Measurements from ENCODE around the gene TRIM46.
"Not testable (repeated sequence)": the region's sequence is repeated elsewhere in the genome, so short reads cannot be mapped to it uniquely, and the experiment has no call there.

TRIM46 gene

DNA sequence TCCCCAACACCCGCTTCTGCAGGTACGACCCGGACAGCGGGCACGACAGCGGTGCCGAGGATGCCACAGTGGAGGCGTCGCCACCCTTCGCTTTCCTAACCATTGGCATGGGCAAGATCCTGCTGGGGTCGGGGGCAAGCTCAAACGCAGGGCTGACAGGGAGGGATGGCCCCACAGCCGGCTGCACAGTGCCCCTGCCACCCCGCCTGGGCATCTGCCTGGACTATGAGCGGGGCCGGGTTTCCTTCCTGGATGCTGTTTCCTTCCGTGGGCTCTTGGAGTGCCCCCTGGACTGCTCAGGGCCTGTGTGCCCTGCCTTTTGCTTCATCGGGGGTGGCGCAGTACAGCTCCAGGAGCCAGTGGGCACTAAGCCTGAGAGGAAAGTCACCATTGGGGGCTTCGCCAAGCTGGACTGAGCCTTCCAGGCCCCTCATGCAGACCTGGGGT is 10.1 kb downstream of the TRIM46 start:
- no peak for DNase-seq
- in situ Hi-C loops (cut with MboI; ENCODE audit: low pct_unique_long_range_greater_than_20kb, low sequenced_read_pairs): no loop called here

DNA sequence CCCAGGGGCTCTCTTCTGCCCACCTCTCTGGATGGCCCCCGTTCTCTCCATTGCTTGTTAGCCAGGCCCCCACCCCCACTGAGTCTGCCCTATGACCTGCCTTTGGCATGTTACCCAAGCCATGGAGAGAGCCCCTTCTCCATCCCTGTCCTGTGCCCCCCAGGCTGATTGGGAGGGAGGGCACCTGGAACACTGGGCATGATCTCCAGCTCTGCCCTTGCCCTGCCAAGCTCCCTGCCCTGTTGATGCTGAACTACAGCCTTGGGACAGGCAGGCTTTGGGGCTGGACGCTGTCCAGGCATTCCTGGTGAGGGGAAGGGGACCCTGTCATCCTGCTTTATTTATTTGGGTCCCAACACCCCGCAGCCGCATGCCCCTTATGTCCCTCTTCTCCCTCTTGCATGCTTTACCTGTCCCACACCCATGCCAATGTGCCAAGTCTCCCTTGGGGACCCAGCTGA is 10.7 kb downstream of the TRIM46 start:
- DNase-seq: no peak
- in situ Hi-C loops (cut with MboI; ENCODE audit: low pct_unique_long_range_greater_than_20kb, low sequenced_read_pairs): no loop called here

DNA sequence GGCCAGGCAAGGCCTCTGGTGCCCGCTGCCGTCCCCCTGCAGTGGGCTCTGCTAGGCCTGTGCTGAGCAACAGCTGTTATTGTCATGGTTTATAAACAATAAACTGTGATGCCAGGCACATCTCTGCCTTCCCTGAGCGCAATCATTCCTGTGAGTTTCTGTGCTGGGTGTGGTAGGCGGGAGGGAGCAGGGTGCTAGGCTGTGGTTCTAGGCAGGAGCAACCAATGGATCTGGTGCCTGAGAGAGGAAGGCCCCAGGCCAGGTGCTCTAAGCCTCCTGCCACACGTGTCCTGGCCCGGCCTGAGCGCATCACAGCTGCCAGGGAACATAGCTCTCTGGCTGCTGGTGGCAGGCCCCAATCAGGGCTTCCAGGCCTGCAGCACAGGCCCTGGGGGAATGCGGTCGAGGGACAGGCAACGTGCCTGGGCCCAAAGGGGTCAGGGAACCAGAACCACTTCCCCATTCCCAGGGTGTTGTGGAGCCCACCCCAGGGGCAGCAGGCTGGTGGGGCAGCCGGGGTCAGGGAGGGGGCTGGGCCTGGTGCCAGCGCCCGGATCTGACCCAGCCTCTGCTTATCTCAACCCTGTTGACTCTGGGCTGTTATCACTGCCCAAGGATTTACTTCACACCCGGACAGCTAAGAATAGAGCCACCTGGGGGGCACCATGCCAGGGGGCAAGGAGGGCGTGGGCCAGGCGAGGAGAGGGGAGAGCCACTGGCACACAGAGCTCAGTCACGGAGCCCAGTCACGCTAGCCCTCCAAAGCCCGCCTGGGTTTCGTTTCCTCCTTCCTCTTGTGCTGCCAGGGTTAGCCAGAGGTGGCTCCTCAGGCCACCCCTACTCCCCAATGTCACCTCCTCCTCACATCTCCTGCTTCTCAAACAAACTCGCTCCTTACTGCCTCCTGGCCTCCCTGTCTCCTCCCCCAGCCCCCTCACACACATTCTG is 11.5 kb downstream of the TRIM46 start:
- peak; percentile 69 for DNase-seq
- in situ Hi-C loops (cut with MboI; ENCODE audit: low pct_unique_long_range_greater_than_20kb, low sequenced_read_pairs): no loop called here

DNA sequence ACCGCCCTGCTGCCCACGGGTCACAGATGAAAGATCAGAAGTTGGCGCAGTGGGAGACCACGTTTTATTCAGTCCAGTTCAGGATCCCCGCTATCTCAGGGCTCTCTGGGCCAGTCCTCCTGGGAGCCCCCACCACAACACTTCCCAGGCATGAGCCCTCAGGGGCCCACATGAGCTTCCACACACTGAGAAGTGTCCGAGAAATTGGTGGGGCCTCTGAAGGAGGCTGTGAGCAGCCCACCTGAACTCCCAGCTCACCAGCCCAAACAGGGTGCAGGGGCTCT is 12.1 kb downstream of the TRIM46 start:
- no peak for DNase-seq
- in situ Hi-C loops (cut with MboI; ENCODE audit: low pct_unique_long_range_greater_than_20kb, low sequenced_read_pairs): no loop called here

DNA sequence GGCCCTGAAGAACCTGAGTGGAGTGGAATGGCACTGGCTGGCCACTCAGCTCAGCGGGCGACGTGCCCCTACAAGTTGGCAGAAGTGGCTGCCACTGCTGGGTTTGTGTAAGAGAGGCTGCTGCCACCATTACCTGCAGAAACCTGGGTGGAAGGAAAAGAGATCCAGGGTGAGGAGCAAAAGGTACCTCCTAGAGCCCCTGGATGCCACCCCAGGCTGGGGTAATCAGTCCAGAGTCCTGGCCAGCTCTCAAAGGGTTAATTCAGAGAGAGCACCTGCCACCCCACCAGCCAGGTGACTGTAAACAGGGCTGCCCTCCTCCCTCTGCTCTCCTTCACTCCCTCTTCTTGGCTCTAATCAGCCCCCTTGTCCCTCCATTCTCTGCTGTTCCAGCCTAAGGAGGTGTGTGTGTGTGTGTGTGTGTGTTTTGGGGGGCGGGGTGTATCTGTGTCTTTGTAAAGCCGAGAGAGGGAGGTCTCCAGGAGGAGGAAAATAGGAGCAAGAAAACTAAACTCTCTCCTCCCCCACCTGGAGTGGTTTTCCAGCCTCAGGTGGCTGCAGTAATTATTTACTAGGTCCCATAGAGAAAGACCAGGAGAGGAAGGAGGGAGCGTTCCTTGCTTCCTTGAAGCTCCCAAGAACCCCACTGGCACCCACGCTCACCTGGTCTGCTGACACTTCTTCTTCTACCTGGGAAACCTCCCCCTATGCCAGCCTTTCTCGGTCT is 12.6 kb downstream of the TRIM46 start:
- in situ Hi-C loops (cut with MboI; ENCODE audit: low pct_unique_long_range_greater_than_20kb, low sequenced_read_pairs): no loop called here
- DNase-seq: no peak

DNA sequence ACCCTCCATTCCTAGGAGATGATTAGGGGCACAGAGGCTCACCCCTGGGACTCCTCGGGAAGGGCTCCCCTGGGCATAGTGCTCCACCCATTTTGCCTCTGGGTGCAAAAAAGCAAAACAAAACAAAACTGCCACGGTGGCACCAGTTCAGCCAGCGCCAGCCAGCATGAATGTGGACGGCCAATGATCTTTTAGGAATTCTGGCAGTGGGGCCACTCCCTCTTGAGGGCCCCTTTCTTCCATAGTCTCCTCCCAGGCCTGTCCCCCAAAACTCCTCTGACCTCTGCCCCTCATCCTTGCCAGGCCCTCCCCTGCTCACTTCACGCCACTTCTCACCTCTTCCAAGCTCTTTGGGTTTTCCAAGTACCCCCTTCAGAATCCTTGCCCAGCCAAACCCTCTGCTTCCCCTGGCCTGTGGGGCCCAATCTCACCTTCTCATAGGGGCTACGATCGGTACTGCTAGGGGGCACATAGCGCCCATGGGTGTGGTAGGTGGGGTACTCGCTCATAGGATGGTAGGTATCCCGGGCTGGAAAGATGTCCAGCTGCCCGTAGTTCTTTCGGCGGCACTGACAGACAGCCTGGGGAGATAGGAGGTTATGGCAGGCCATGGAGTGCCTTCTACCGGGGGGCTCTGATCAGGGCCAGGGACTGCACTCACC is 13.3 kb downstream of the TRIM46 start:
- no peak for DNase-seq
- in situ Hi-C loops (cut with MboI; ENCODE audit: low pct_unique_long_range_greater_than_20kb, low sequenced_read_pairs): no loop called here

DNA sequence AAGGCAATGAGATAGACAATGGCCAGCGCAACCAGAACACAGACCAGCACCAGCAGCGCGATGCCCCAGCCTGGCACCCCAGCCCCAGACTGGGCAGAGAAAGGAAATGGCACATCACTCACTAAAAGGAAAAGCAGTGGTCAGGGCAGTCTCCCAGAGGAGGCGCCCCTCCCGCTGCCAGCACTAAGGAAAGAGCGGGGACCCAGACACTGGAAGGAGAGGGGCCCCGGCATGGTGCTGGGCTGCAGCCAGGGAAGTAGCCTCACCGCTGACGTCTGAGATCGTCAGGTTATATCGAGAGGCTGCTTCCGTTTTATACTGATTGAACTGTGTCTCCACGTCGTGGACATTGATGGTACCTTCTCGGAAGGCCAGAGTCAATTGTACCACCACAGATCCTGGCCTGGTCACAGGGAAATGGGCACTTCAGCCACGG is 13.8 kb downstream of the TRIM46 start:
- in situ Hi-C loops (cut with MboI; ENCODE audit: low pct_unique_long_range_greater_than_20kb, low sequenced_read_pairs): no loop called here
- DNase-seq: no peak

DNA sequence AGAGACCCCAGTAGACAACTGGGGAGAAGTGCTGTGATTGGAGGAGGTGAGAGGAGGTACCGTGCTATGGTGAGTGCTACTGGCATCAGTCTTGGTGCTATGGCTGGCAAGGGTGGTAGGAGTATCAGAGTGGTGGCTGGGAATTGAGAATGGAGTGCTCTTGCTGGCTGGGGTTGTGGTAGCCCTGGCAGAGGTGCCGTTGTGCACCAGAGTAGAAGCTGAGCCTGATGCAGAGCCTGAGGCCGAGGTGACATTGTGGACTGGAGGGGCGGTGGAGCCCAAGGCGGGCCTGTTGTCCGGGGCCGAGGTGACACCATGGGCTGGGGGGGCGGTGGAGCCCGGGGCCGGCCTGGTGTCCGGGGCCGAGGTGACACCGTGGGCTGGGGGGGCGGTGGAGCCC is 14.6 kb downstream of the TRIM46 start:
- in situ Hi-C loops (cut with MboI; ENCODE audit: low pct_unique_long_range_greater_than_20kb, low sequenced_read_pairs): no loop called here
- DNase-seq: no peak

DNA sequence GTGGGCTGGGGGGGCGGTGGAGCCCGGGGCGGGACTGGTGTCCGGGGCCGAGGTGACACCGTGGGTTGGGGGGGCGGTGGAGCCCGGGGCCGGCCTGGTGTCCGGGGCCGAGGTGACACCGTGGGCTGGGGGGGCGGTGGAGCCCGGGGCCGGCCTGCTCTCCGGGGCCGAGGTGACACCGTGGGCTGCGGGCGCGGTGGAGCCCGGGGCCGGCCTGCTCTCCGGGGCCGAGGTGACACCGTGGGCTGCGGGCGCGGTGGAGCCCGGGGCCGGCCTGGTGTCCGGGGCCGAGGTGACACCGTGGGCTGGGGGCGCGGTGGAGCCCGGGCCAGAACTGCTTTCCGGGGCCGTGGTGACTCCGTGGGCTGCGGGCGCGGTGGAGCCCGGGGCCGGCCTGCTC is 16.3 kb downstream of the TRIM46 start:
- in situ Hi-C loops (cut with MboI; ENCODE audit: low pct_unique_long_range_greater_than_20kb, low sequenced_read_pairs); DNase-seq: not testable (repeated sequence)

DNA sequence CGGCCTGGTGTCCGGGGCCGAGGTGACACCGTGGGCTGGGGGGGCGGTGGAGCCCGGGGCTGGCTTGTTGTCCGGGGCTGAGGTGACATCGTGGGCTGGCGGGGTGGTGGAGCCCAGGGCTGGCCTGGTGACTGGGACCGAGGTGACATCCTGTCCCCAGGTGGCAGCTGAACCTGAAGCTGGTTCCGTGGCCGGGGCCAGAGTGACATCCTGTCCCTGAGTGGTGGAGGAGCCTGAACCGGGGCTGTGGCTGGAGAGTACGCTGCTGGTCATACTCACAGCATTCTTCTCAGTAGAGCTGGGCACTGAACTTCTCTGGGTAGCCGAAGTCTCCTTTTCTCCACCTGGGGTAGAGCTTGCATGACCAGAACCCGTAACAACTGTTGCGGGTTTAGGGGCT is 18.3 kb downstream of the TRIM46 start:
- in situ Hi-C loops (cut with MboI; ENCODE audit: low pct_unique_long_range_greater_than_20kb, low sequenced_read_pairs): no loop called here
- DNase-seq: no peak

DNA sequence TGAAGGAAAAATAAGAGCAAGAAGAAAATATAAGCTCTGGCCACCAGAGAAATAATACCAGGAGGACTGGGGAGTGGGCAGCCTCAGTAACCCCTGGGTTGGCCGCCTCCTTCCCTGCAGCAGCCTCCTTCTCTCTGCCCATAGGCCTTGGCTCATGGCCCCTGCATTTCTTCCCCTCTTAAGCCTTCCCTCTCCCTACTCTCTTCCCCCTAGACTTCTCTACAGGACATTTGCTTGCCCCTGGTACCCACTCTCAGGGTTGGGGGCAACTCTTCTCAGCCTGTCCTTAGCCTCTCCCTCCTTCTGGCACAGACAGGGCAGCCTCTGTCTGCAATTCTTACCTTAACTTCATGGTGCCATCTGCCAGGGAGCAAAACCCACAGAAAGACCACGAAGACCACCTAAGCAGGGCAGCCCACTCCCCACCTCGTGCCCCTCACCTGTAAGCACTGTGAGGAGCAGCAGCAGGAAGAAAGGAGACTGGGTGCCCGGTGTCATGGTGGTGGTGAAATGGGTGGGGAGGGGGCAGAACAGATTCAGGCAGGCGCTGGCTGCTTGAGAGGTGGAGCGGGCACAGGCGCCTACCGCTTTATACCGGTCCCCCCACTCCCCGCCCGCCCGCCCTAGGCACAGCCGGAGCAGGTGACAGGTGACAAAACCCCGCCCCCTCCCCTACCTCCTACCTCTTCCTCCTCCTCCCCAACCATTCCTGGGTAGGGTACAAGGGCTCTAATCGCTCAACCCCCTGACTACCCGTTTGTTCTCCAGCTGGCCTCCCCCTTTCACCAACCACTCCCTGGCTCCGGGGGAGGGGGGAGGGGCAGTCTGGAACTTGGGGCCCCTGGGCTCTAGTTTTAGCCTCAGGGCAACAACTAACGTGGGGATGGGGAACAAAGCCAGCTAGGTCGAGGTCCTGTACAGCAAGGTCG is 19.0 kb downstream of the TRIM46 start:
- DNase-seq: no peak
- in situ Hi-C loops (cut with MboI; ENCODE audit: low pct_unique_long_range_greater_than_20kb, low sequenced_read_pairs): no loop called here

DNA sequence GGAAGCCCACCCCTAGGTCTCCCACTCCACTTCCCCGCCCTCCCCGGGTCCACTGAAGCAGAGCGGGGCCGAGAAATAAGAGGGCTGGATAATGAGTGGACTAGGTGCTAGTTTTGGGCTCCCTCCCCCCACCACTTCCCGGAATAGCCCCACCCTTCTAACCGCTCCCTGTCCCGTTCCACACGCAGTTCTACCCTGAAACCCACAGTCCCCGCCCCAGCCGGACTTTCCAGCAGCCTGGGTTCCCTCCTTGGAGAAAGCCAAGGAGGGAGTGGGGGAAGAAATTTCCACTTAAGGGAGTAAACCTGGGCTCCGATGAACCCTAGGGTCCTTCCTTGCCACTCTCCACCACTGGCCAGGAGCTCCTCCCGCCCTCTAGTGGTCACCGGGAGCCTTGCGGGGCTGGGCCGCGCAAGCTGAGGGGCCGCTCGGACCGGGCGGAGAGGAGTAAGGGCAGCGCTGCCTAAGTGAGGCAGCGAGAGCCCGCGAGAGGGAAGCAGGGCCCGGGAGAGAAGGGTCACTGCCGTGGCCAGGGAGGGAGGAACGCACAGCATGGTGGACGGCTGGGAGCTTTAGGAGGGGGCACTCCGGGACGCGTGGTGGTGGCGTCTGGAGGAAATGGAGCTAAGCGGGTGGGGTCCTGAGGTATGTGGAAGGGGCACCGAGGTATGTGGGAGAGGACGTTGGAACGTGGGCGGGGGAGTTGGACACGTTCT is 19.8 kb downstream of the TRIM46 start:
- in situ Hi-C loops (cut with MboI; ENCODE audit: low pct_unique_long_range_greater_than_20kb, low sequenced_read_pairs): no loop called here

DNA sequence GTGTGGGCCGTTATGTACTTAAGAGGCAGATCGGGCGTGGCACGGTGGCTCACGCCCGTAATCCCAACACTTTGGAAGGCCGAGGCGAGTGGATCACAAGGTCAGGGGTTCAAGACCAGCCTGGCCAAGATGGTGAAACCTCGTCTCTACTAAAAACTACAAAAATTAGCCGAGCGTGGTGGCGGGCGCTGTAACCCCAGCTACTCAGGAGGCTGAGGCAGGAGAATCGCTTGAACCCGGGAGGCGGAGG is 20.3 kb downstream of the TRIM46 start:
- in situ Hi-C loops (cut with MboI; ENCODE audit: low pct_unique_long_range_greater_than_20kb, low sequenced_read_pairs); DNase-seq: not testable (repeated sequence)

More for the DNA sequence above, 19.8 kb downstream of the TRIM46 start:
- peak; percentile 94 for DNase-seq

DNA sequence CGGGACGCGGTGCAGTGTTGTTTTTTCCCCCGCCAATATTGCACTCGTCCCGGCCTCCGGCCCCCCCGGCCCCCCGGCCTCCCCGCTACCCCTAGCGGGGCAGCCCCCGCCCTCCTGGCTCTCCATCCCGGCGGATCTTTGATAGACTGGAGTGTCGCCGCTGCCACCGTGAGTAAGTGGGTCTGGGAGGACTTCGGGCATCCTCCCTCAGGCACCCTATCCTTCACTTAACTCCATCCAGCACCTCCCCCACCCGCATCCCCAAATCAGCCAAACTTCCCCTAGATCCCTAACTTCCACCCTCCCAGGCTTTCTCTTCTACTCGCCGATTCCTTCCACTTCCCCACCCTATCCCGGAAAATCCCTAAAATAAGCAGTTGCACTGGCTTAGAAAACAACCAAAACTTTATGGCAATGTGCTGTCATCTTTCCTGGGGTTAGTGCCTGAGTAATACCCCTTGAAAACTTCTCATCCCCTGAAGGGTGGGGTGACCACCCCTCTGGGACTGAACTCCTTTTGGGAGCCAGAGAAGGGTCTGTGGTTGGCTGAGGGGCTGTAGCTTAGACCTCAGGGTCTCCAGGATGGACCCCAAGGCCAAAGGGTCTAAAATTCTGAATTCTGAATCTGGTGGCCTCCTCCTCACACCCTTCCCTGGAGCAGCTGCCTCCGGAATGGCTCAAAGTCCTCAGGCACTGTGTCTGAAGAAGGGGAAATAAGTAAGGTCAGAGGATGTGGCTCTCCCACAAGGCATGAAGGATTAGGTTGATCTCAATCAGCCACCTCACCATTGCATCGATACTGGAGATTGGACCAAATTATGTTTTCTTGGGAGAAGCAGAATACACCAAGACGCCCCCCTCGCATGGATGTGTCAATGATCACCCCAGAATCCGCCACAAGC is 21.8 kb downstream of the TRIM46 start:
- in situ Hi-C loops (cut with MboI; ENCODE audit: low pct_unique_long_range_greater_than_20kb, low sequenced_read_pairs): no loop called here
- DNase-seq: no peak

DNA sequence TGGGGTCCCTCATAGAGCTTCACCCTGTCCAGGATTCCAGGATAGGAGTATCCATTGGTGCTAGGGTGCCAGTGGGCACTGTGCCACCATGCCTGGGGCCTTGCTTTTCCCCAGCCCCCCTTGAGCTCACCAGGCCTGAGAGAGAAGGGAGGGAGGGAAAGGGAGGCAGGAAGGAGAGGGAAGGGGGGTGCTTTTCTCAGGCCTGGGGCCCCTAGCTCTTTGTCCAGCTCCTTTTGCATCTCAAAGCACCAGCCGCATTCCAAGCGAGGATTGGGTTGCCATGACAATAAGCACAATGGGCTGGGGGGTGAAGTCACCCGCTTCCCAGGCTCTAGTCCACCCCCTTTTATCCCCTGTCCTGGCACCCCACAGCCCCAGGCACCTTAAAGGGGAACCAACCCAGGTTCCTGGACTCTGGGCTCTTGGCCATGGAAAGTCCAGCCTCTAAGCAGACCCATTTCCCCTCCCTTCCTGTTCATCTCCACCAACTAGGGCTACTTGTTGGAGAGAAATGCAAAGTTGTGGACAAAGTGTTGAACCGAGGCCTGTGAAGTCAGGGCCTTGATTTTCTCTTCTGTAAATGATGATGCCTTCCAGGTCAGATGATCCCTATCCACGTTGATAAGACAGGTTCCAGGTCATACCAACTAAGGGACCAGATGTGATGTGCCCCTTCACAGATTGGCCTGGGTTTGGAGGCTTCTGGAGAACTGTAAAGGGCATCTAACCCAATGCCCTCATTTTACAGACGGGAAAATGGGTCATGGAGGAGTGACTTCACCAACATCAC is 22.6 kb downstream of the TRIM46 start:
- in situ Hi-C loops (cut with MboI; ENCODE audit: low pct_unique_long_range_greater_than_20kb, low sequenced_read_pairs): no loop called here
- DNase-seq: no peak

DNA sequence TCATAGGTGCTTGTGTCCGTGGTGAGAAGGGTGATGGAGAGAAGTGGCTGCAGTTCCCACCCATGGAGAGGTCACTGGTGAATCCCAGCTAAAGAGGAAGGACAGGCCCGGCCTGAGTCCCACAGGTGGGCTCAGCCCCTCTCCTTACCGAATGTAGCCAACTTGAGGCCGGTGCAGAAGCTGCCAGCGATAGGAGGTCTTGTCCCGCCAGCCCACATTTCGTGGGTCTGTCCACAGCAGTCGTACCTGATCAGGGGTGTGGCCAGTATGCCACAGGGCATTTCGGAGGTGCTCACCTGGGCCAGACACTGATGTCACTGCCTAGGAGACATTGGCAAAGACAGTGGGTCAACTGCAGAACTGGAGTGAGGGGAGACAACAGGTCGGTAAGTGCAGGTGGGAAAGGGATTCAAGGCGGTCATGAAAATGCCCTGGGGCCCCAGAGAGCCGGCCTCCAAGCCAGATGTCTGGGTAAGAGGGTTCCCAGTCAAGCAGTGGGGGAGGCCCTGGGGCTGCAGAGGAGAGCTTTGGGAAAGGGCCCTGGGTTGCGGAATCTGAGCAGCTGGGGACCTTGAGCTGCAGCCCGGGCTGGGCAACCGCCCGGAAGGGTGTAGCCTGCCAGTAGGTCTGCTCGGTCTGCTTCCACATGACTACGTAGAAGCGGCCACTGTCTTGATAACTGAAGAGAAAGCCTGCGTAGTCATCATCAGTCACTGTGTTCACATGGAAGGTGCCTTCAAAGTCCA is 23.4 kb downstream of the TRIM46 start:
- in situ Hi-C loops (cut with MboI; ENCODE audit: low pct_unique_long_range_greater_than_20kb, low sequenced_read_pairs): no loop called here
- no peak for DNase-seq

Measured in KBM-7 (cell line).